GM12891 (cell line): ENCODE results near the gene DCC.

Experiments
- DNase-seq: peaks from one replicate; pipeline ENCODE4 v3.0.0; 2011; ENCODE audit warnings: low spot score; ENCODE audit not compliant: insufficient read length
- FAIRE-seq: peaks from 2 replicates; lab custom pipeline; 2011; peaks lifted over from hg19 to GRCh38; lab: Jason Lieb, UNC
- PAX5 ChIP-seq: IDR thresholded peaks from 2 replicates; pipeline ENCODE4 v1.6.1; 2011; ENCODE audit warnings: low read length, moderate library complexity, mild to moderate bottlenecking; ENCODE audit not compliant: insufficient read depth, severe bottlenecking
- POLR2A ChIP-seq: IDR thresholded peaks from 2 replicates; pipeline ENCODE4 v1.6.1; 2011; ENCODE audit warnings: low read depth, low read length, control low read depth
- POLR2AphosphoS5 ChIP-seq: IDR thresholded peaks from 2 replicates; pipeline ENCODE4 v1.6.1; 2011; ENCODE audit warnings: low read depth, low read length, control low read depth
- POU2F2 ChIP-seq: IDR thresholded peaks from 2 replicates; pipeline ENCODE4 v1.6.1; 2011; ENCODE audit warnings: low read depth, mild to moderate bottlenecking, control low read depth, low read length, moderate library complexity
- SPI1 ChIP-seq: IDR thresholded peaks from 2 replicates; pipeline ENCODE4 v1.6.1; 2011; ENCODE audit warnings: low read depth, low read length, control low read depth
- TAF1 ChIP-seq: IDR thresholded peaks from 2 replicates; pipeline ENCODE4 v1.6.1; 2011; ENCODE audit warnings: low read depth, low read length, control low read depth

The DCC gene

DNA sequence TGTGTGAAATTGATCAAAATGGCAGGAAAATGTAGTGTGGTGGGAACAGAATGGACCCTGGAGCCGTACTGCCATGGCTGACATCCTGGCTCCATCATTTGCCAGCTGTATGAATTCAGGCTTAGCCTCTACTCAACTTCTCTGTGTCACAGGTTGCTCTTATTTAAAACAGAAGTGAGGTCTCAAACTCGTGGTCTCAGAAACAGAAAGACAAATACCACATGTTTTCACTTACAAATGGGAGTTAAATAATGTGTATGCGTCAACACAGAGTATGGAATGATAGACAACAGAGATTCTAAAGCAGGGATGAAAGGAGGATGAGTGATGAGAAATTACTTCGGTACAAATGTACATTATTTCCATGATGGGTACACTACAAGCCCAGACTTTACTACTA lies 227.4 kb downstream of the DCC start:
- TF ChIP-seq PAX5 (no peak), TAF1 (no peak)
- no peak for DNase-seq
- no peak for FAIRE-seq

DNA sequence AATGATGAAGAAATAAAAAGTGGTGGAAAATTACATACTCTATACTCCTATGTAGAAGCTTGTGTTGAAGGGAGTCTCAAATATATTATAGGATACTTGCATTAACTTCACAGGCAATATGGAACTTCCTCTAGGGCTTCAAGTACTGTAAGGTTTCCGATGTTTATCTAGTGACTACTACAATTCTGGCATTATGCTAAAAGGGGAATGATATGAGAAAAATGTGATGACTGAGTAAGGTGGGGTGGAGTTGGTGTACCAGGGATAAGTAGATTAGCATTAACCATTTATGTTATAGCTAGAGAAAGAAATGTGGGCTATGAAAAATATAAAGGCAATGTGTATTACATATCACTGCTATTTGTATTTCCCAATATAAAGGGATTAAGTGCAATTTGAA lies 229.5 kb downstream of the DCC start:
- TF ChIP-seq PAX5 (no peak), POLR2A (no peak), SPI1 (no peak)
- FAIRE-seq = no peak
- no peak for DNase-seq

DNA sequence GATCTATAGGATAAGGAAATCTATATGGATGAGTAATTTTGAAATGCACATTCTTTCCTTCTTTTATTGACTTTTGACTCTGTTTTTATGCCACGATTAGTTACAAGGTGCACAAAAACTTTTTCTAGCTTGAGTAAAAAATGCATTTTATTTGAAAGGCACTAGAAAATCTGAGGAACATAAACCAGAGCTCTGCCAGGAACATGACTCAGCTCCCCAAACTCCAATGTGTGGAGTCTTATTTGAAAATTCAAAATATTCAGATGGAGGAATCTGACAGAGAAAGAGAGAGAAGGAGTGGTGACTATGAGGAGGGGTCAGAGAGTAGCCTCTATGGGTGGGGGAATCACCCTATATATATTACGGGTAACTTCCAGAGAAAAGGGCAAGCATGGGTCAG lies 231.0 kb downstream of the DCC start:
- no peak for FAIRE-seq
- DNase-seq = no peak
- TF ChIP-seq TAF1 (no peak), SPI1 (no peak), POLR2AphosphoS5 (no peak), POU2F2 (no peak), PAX5 (no peak), POLR2A (no peak)

DNA sequence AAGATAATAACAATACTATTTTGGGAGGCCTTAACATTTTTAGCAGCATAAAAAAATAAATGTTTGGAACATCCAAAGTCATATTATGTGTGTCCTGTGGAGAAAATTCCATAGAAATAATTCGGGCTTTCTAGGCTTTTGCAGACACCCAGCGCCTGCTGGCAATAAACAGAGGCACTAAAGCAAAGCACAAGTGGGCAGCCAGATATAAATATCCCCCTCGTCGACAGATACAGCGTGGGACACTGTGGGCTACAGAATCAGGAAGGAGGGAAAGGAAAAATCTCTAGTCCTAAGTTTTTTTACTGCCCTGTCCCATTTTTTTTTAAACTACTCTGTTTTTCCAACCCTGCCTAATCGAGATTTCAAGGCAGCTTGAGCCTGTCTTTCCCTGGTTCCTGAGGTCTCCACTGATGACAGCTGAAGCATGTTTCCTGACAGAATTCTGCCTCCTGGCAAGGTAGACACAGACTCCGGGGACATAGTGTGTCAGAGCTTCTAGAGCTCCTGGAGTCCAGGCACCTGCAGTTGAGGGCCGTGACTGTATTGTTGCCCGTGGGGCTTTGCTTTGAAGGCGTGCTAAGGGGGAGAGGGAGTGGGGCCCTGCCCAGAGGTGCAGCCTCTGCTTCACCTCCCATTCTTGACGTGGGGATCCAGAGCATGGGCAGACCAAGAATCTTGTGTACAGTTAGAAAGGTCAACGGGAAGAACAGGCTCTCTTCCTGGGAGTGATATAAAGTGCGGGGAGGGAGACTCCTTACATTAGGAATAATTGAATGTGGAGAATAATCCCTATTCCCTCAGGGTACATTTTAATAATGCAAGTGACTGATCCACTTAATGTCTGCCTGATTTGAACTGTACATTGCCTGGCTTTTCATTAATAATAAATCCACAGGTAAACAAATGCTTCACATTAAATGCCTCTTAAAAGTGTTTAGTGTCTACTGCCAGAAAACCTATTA lies 232.3 kb downstream of the DCC start:
- TF ChIP-seq SPI1 (no peak), POLR2AphosphoS5 (no peak), TAF1 (no peak)
- DNase-seq (no peak), FAIRE-seq (no peak)

DNA sequence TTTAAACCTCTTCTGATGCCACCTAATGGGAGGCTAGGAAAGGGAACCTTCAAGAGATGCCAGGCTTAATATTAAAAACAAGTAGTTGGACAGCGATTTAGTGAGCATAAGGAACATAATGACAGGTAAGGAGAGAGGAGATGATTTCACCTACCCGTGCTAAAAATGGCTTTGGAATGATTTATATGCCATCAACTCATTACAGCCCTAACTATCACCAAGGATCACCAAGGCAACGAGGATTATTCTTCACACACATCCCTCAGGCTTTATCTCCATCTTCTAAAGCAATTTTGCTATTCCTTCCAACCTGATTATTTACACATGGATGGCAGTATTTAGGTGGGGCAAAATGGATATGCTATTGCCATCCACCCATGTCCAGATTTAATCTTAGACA lies 237.8 kb downstream of the DCC start:
- FAIRE-seq (no peak), DNase-seq (no peak)
- no peak for TF ChIP-seq POLR2A
- no peak for TF ChIP-seq POU2F2
- no peak for TF ChIP-seq POLR2AphosphoS5
- TF ChIP-seq PAX5 = no peak
- TF ChIP-seq SPI1 = no peak
- TF ChIP-seq TAF1 = no peak

DNA sequence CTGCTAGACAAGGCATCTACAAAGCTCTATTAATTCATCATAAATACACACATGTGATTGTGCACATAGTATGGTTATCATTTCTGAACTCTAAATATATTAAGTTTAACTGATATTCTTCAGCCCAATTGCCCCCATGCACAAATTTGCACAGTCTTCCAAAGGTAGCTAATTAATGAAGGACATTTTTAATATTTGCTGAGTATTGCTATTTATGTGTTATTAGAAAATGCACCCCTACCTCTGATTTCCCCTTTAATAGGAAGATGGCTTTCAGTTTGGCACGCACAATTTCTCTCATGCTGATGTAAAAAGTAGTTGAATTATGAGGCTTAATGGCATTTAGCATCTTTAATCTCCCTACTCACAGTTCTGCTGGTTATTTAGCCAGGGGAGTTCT lies 242.1 kb downstream of the DCC start:
- FAIRE-seq (no peak), DNase-seq (no peak)
- TF ChIP-seq POLR2A (no peak), PAX5 (no peak), SPI1 (no peak), POLR2AphosphoS5 (no peak), TAF1 (no peak), POU2F2 (no peak)

DNA sequence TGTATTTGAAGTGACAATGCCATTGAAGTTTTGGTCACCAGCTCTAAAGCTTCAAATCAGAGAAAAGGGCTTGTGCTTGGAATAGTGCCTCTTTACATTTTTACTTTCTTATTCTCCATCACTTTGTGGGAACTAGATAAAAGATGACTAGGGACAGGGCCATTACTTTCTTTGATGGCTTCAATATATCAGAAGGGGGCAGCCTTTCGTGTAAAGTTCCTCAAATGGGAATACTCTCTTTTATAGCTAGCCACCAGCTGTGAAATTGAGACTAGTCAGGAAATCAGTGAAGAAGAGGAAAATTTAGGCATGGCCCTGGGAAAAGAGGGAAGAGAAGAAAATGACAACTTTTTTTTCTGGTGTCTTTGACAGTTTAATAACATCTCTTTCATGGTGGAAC lies 242.5 kb downstream of the DCC start:
- DNase-seq = no peak
- TF ChIP-seq POLR2AphosphoS5 (no peak), TAF1 (no peak), POLR2A (no peak), PAX5 (no peak), POU2F2 (no peak), SPI1 (no peak)
- no peak for FAIRE-seq

DNA sequence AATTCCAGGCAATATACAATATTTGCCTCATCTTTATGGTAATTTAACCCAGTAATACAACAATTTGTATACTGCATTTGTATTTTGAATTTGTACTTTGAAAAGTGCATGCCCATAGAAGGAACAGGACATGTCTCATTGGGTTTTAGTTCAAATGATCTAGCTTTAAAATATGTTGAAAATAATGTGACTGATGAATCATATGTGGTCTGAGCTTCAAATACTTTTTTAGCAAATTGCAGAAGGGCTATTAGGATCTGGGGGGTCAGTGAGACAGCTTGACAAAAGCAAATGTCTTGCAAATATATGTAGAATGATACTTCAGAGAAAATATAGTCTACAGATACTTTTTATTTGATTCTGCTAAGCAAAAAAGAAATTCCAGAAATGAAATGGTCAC lies 248.9 kb downstream of the DCC start:
- FAIRE-seq = no peak
- no peak for TF ChIP-seq PAX5
- DNase-seq = no peak

DNA sequence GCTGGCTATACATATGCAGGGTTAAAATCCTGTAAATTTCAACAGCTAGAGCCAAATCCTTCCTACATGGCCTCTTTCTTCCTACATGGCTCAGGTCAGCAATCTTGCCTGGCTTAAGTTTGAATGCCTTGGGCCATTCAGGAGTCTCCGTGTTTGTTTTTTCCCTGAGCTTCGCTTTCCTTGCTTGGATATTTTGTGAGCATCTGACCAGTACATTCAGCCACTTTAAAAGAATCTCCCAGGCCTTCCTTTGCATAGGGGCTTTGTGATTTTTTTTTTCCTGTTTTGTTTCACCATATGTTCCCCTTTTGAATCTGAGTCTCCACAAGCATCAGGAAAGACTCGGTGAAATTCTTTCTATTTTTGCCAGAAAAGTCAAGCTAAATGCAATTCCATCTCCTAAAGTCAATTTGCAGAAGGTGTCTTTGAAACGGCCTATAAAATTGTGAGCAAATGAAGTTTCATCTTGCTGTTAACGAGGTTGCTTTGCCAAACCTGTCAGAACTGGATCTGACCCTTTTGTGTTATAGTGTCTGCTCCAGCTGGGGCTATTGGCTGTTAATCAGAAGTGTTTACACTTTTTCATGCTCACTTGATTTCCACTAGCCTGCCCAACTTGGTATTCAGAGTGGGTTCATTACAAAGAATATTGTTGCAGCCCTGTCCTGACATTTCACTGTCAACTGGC lies 256.9 kb downstream of the DCC start:
- no peak for TF ChIP-seq TAF1
- no peak for TF ChIP-seq POLR2AphosphoS5
- TF ChIP-seq POU2F2 = no peak
- no peak for TF ChIP-seq POLR2A
- TF ChIP-seq PAX5 = no peak
- TF ChIP-seq SPI1 = no peak
- no peak for FAIRE-seq
- DNase-seq = no peak

DNA sequence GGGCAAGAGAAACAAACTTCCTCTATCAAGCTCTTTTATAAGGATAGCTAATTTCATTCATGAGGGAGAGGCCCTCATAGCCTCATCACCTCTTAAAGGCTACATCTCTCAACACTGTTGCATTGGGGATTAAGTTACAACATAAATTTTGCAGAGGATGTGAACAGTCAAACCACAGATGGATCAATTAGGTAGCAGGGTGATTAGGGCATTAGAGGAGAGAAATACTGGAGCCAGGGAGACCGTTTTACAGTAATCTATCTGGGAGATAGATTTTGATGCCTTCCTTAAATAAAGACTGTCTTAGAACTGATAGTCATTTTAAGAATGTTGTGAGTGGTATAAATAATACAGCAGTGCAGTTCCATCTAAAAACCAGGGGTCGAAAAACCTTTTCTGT lies 258.9 kb downstream of the DCC start:
- DNase-seq = no peak
- TF ChIP-seq PAX5 (no peak), POU2F2 (no peak), POLR2A (no peak), POLR2AphosphoS5 (no peak), SPI1 (no peak), TAF1 (no peak)
- no peak for FAIRE-seq

DNA sequence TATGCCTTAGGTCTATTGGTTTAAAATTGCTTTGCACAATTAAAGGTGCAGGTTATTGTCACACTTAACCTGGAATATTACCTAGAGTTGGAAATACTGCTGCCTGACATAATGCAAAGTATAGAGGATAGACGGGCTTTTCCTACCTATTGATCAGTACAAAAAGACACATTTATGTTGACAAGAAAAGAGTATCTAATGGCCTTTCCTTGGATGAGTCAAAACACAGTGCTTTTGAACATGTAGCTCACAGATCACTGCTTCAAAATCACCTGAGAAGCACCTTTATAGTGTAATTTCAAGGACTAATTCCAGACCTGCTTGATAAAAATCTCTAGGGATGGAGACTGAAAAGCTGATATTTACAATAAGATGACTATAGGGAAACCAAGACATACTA lies 262.8 kb downstream of the DCC start:
- FAIRE-seq (no peak), DNase-seq (no peak)
- TF ChIP-seq POU2F2 = no peak
